Breast epithelium (tissue), 4 donors: ENCODE data around the gene SAFB2. TPM values are rescaled to one million over a fixed set of nuclear protein-coding genes. Genes with fewer than 3 reads are reported as not detected.

Experiments
- DNase-seq, 2 donors: peaks; one replicate each; pipeline ENCODE4 v3.0.0-alpha.2; 2019; ENCODE audit warnings: low spot score in 2 of 2
- H3K27ac ChIP-seq, 2 donors: fragments of 200-600 bp; sonication (generic) in 1 of 2; one replicate each; pipeline ENCODE4 v1.5.1; 2016 to 2019; ENCODE audit warnings: mild to moderate bottlenecking in 1 of 2
- H3K27me3 ChIP-seq, 2 donors: fragments of 200-600 bp; sonication (generic) in 1 of 2; one replicate each; pipeline versions ENCODE4 v1.5.1 to v1.6.0; 2017 to 2019; ENCODE audit warnings: control low read depth in 1 of 2, mild to moderate bottlenecking in 1 of 2
- H3K36me3 ChIP-seq: fragments of 200-600 bp; one replicate; pipeline ENCODE4 v1.5.1; 2019
- H3K4me1 ChIP-seq, 2 donors: fragments of 200-600 bp; sonication (generic); one replicate each; pipeline ENCODE4 v1.5.1; 2016 to 2019; ENCODE audit warnings: control low read depth in 1 of 2
- H3K4me3 ChIP-seq, 3 donors: fragments of 200-600 bp; sonication (generic); 1 replicate in 2 of 3; 2 replicates in 1 of 3; pipeline ENCODE4 v1.5.1; 2016 to 2019; ENCODE audit warnings: mild to moderate bottlenecking in 3 of 3, moderate library complexity in 2 of 3
- H3K9me3 ChIP-seq, 2 donors: fragments of 200-600 bp; sonication (generic) in 1 of 2; one replicate each; pipeline ENCODE4 v1.5.1; 2016 to 2019; ENCODE audit warnings: control low read depth in 1 of 2
- CTCF ChIP-seq, 3 donors: fragments of 450-650 bp; IDR thresholded peaks; one replicate each; pipeline ENCODE4 v1.5.1; 2016 to 2017; ENCODE audit warnings: antibody characterized with exemption in 3 of 3, mild to moderate bottlenecking in 3 of 3, moderate library complexity in 3 of 3
- POLR2A ChIP-seq: fragments of 450-650 bp; IDR thresholded peaks from one replicate; pipeline ENCODE4 v1.6.1; 2016; ENCODE audit warnings: antibody characterized with exemption, mild to moderate bottlenecking, moderate library complexity
- POLR2AphosphoS5 ChIP-seq, 3 donors: sonication (generic); formaldehyde crosslinking; IDR thresholded peaks; one replicate each; pipeline ENCODE4 v1.6.1; 2017; ENCODE audit warnings: antibody characterized with exemption in 3 of 3
- intact Hi-C: fragments of 100-400 bp; cut with DNase I; formaldehyde crosslinking; loops from one replicate; pipeline ENCODE4 v1.15.1; 2023; ENCODE audit warnings: low total_unique reads
- total RNA-seq, 3 donors: library from RNA; depleted of rRNA; stranded (reverse); fragments of >200 nt; gene quantifications; one replicate each; pipeline ENCODE4 v1.1.0, GENCODE V29; 2016

The SAFB2 gene
- total RNA-seq, 3 donors from 2014 or later: 46.4 to 68.8 (median 62.1) TPM

DNA sequence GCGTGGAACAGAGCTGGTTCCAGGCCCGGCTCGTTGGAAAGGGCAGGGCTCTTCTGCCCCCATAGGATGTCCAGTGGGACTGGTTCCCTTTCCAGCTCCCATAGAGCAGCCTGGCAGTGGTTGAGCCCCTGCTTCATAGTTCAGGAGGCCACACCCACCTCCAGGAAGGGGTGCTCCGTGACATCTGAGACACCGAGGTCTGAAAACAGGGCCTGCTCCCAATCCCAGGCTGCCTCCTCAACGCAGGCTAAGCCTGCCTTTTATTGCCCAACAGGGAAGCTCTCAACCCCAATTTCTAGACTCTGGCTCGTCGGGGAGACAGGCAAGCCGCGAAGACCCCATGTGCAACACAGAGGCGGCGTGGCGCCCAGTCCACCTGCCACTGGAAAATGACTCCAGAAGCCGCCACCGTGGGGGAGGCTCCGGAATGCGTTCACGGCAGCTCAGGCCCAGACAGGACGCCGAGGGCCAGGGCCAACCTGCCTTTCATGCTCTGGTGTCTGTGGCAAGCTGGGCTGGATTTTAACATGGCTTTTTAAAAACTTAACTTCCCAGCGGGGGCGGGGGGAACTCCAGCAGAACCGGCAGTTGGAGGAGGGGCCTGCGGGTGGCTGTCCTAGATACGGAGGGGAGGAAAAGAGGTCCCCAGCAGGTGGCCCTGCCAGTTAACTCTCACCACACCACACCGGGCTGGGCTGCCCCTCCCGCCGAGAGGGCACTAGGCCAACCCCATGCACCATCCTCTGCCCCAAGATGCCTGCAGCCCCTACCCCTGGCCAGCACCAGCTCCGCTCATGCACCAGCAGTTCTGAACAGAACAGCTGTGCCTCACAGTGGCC is 36.9 kb downstream of the SAFB2 start:
- no peaks in the 10 kb centered on the region for H3K27me3 ChIP-seq
- peak overlapping the region in 1 of 3 donors; percentile 47 for H3K4me3 ChIP-seq
- H3K27ac ChIP-seq: peak overlapping the region; percentile 60 to 71
- peaks cover 0 to 6% of the 10 kb centered on the region in 2 donors for H3K4me1 ChIP-seq
- H3K36me3 ChIP-seq: peaks cover 6% of the 10 kb centered on the region
- DNase-seq: peak in 1 of 2 donors; percentile 72
- H3K9me3 ChIP-seq: no peaks in the 10 kb centered on the region
- intact Hi-C loops: no loop called here
- no peak for TF ChIP-seq POLR2AphosphoS5 (IDR thresholded peaks at IDR 0.05)
- TF ChIP-seq POLR2A: no peak
- no peak for TF ChIP-seq CTCF (IDR thresholded peaks at IDR 0.05)

- intact Hi-C loops: no loop called here
- no peaks in the 10 kb centered on the region for H3K36me3 ChIP-seq
- no peak overlapping the region for H3K4me3 ChIP-seq
- no peak overlapping the region for H3K27ac ChIP-seq
- DNase-seq: no peak
- TF ChIP-seq POLR2A: no peak
- no peak for TF ChIP-seq CTCF (IDR thresholded peaks at IDR 0.05)
- no peak for TF ChIP-seq POLR2AphosphoS5 (IDR thresholded peaks at IDR 0.05)
- H3K4me1 ChIP-seq: no peaks in the 10 kb centered on the region
- no peaks in the 10 kb centered on the region for H3K9me3 ChIP-seq
- no peaks in the 10 kb centered on the region for H3K27me3 ChIP-seq
Measured at GRCh38 chr19:5580161-5580571, 42.4 kb downstream of the SAFB2 start.

- TF ChIP-seq POLR2AphosphoS5 (IDR thresholded peaks at IDR 0.05): no peak
- TF ChIP-seq CTCF (IDR thresholded peaks at IDR 0.05): no peak
- no peak for TF ChIP-seq POLR2A
- H3K36me3 ChIP-seq: no peaks in the 10 kb centered on the region
- intact Hi-C loops: no loop called here
- H3K27ac ChIP-seq: no peak overlapping the region
- no peaks in the 10 kb centered on the region for H3K27me3 ChIP-seq
- no peaks in the 10 kb centered on the region for H3K9me3 ChIP-seq
- no peak for DNase-seq
- no peaks in the 10 kb centered on the region for H3K4me1 ChIP-seq
- H3K4me3 ChIP-seq: no peak overlapping the region
Measured at GRCh38 chr19:5579697-5580096, 42.9 kb downstream of the SAFB2 start.

- intact Hi-C loops: no loop called here
- Histone ChIP-seq H3K27me3 (no peaks in the 10 kb centered on the region), H3K27ac (no peak overlapping the region), H3K9me3 (no peaks in the 10 kb centered on the region), H3K4me1 (no peaks in the 10 kb centered on the region), H3K4me3 (no peak overlapping the region), H3K36me3 (no peaks in the 10 kb centered on the region)
- DNase-seq: no peak
- TF ChIP-seq POLR2A: no peak
- TF ChIP-seq POLR2AphosphoS5 (IDR thresholded peaks at IDR 0.05): no peak
- TF ChIP-seq CTCF (IDR thresholded peaks at IDR 0.05): no peak
Measured at GRCh38 chr19:5579286-5579685, 43.3 kb downstream of the SAFB2 start.

- no peaks in the 10 kb centered on the region for H3K4me1 ChIP-seq
- no peak for TF ChIP-seq POLR2AphosphoS5 (IDR thresholded peaks at IDR 0.05)
- TF ChIP-seq POLR2A: no peak
- TF ChIP-seq CTCF (IDR thresholded peaks at IDR 0.05): peak; percentile 91 to 96 (median 93)
- H3K27me3 ChIP-seq: no peaks in the 10 kb centered on the region
- peak overlapping the region in 2 of 3 donors; percentile 29 to 50 for H3K4me3 ChIP-seq
- H3K36me3 ChIP-seq: no peaks in the 10 kb centered on the region
- peak; percentile 24 to 75 for DNase-seq
- H3K9me3 ChIP-seq: no peaks in the 10 kb centered on the region
- H3K27ac ChIP-seq: peak overlapping the region; percentile 4 to 42
- intact Hi-C loops: no loop called here
Measured at GRCh38 chr19:5578097-5578846, 44.3 kb downstream of the SAFB2 start.
